ENCODE measurements around the gene PLPP3. TPM values are rescaled to one million over a fixed set of nuclear protein-coding genes. Genes with fewer than 3 reads are reported as not detected.

Gene PLPP3
- total RNA-seq, 1 donor from 2014 or later = 4.6 TPM

DNA sequence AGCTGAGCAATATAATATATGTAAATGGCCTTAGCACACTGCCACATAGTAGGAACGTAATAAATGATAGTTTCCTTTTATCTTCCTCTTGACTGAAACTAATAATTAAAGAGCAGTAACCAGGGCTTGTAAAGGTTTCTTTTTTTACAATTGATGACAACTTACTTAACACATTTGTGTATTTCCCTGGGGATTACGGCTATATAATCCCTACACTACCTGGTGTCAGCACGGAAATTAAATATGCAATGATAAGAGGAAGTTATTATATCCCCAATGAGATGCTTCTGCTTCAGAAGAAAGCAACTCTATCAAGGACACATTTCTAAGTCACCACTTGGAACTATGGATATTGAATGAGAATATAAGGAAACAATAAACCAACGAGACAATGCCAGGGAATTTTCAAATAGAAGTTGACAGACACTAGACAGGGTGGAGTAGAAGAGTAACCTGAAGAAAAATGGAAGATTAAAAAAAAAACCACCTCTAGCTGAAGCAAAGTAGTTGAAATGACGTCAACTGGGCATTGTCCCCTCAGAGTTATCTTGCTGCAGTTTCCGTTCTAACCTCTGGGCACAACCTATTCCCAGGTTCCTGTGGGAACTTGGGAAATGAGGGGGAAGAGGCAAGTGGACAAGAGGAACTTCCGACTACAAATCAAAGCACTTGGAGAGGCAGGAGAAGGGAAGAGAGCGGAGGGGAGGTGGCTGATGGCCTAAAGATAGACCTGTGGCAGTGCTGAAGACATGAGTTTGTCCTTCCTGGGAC, 66.5 kb downstream of the PLPP3 start:
- intact Hi-C loops (cut with micrococcal nuclease) = no loop called here
- Mint-ChIP-seq H3K9me3 (no peaks in the 10 kb centered on the region), H3K4me1 (peaks cover 19% of the 10 kb centered on the region), H3K4me3 (no peak overlapping the region), H3K36me3 (ENCODE audit: low read depth) (peaks cover 8% of the 10 kb centered on the region), H3K27me3 (no peaks in the 10 kb centered on the region), H3K27ac (no peak overlapping the region)
- TF ChIP-seq, protein P1, sequence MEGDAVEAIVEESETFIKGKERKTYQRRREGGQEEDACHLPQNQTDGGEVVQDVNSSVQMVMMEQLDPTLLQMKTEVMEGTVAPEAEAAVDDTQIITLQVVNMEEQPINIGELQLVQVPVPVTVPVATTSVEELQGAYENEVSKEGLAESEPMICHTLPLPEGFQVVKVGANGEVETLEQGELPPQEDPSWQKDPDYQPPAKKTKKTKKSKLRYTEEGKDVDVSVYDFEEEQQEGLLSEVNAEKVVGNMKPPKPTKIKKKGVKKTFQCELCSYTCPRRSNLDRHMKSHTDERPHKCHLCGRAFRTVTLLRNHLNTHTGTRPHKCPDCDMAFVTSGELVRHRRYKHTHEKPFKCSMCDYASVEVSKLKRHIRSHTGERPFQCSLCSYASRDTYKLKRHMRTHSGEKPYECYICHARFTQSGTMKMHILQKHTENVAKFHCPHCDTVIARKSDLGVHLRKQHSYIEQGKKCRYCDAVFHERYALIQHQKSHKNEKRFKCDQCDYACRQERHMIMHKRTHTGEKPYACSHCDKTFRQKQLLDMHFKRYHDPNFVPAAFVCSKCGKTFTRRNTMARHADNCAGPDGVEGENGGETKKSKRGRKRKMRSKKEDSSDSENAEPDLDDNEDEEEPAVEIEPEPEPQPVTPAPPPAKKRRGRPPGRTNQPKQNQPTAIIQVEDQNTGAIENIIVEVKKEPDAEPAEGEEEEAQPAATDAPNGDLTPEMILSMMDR (IDR thresholded peaks at IDR 0.05) = no peak
- CTCF ChIA-PET = no interaction called here
- DNase-seq (no peak), ATAC-seq (ENCODE audit: low read depth) (no peak)
- POLR2A ChIA-PET = no interaction called here

DNA sequence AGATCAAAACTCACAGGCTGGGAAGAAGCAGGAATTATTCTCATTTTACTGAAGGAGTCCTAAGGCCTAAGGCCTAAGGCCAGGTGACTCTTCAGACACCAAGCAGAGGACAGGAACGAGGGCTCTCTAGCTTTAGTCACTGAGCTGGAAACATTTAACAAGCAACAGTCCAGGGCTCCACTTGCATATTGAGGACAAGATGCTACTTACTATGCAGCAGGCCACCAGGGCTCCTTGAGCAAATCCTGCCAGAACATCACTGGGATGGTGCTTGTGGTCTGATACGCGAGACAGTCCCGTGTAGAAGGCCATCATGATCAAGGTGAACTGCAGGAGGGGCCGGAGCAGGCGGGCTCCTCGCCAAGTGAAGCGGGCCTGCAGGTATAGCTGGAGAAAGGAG, 67.6 kb downstream of the PLPP3 start:
- H3K4me3 Mint-ChIP-seq = no peak overlapping the region
- H3K36me3 Mint-ChIP-seq (ENCODE audit: low read depth) = peaks cover 8% of the 10 kb centered on the region
- POLR2A ChIA-PET = no interaction called here
- H3K27ac Mint-ChIP-seq = no peak overlapping the region
- DNase-seq (no peak), ATAC-seq (ENCODE audit: low read depth) (no peak)
- intact Hi-C loops (cut with micrococcal nuclease) = no loop called here
- TF ChIP-seq, protein P1 (IDR thresholded peaks at IDR 0.05) = no peak
- no peaks in the 10 kb centered on the region for H3K27me3 Mint-ChIP-seq
- peaks cover 14% of the 10 kb centered on the region for H3K4me1 Mint-ChIP-seq
- CTCF ChIA-PET = no interaction called here
- H3K9me3 Mint-ChIP-seq = no peaks in the 10 kb centered on the region

DNA sequence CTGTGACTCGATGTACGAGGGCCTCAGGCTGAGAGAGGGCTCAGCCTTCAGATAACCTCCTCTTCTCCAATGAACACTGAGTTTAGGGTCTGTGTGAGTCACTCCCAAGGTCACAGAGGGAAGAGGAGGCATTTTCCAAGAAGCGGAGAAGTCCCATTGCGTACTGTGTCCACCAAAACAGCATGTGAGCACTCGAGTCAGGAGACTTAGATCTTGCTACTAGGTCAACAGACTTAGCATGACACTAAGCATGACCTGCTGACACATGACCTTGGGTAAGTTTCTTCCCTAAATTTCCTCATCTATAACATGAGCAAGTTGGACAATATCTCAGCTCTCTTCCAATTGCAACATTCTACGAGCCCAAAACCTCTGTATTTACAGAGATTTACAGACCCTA, 68.0 kb downstream of the PLPP3 start:
- intact Hi-C loops (cut with micrococcal nuclease) = no loop called here
- DNase-seq (no peak), ATAC-seq (ENCODE audit: low read depth) (no peak)
- Mint-ChIP-seq H3K4me1 (peaks cover 14% of the 10 kb centered on the region), H3K9me3 (no peaks in the 10 kb centered on the region), H3K27me3 (no peaks in the 10 kb centered on the region), H3K4me3 (no peak overlapping the region), H3K27ac (no peak overlapping the region), H3K36me3 (ENCODE audit: low read depth) (peaks cover 8% of the 10 kb centered on the region)
- POLR2A ChIA-PET = no interaction called here
- TF ChIP-seq, protein P1 (IDR thresholded peaks at IDR 0.05) = no peak
- CTCF ChIA-PET = no interaction called here

DNA sequence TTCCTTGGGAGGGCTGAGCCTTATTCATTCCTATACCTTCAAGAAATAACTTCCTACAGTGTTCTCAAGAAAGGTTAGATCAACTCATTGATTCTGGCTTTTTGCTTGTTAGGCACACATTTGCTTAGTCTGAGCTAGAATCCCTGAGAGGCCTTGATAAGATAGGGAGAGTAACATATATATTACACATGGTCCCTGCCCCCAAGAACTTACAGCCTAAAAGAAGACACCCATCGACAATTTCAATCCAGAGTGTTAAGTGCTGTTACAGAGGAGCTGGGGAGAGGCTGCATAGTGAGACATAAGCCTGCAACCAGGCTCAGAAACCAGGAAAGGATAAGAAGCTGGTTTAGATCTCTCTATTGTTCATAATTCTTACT, 68.7 kb downstream of the PLPP3 start:
- Mint-ChIP-seq H3K4me1 (peaks cover 16% of the 10 kb centered on the region), H3K9me3 (no peaks in the 10 kb centered on the region), H3K36me3 (ENCODE audit: low read depth) (peaks cover 9% of the 10 kb centered on the region), H3K4me3 (no peak overlapping the region), H3K27me3 (no peaks in the 10 kb centered on the region), H3K27ac (no peak overlapping the region)
- DNase-seq (no peak), ATAC-seq (ENCODE audit: low read depth) (no peak)
- POLR2A ChIA-PET = no interaction called here
- intact Hi-C loops (cut with micrococcal nuclease) = no loop called here
- TF ChIP-seq, protein P1 (IDR thresholded peaks at IDR 0.05) = no peak
- CTCF ChIA-PET = no interaction called here

DNA sequence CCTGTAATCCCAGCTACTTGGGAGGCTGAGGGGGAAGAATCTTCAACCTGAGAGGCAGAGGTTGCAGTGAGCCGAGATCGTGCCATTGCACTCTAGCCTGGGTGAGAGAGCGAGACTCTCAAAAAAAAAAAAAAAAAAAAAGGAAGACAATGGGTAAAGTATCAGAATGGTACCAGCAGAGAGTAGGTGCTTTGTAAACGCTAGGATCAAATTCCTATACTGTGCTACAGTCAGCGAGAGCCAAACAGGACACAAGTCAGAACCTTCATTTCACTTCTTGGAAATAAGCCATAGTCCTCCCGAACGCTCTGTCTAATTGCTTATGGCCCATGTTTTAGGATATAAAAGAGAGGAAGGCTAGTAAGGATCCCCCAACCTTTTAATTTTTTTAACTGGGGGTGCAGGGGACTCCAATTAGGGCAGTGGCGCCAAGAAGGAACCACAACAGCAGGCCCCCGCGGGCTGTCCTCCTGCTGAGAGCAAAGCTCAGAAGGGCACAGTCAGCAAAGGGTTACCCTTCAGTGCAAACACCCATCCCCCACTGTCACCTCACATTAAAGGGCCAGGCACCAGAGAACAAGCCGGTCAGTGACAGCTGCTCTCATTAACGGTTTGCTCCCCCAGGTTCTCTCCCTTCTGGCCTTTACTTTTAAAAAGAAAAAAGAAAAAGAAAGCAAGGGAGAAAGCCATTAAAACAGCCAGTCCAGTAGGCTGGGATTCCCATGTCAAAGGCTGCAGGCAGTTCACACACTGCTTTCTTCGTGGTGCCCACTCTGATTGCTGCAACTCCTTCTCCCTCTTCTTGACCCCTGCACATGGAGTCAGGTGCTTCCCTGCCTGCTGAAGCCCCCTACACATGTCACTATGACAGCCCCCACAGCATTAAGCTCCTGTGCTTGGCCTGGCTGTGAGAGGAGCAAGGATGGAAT, 69.4 kb downstream of the PLPP3 start:
- H3K9me3 Mint-ChIP-seq = no peaks in the 10 kb centered on the region
- intact Hi-C loops (cut with micrococcal nuclease) = no loop called here
- ATAC-seq (ENCODE audit: low read depth) = no peak
- H3K36me3 Mint-ChIP-seq (ENCODE audit: low read depth) = peaks cover 9% of the 10 kb centered on the region
- H3K4me1 Mint-ChIP-seq = peaks cover 11% of the 10 kb centered on the region
- DNase-seq = no peak
- H3K27ac Mint-ChIP-seq = no peak overlapping the region
- TF ChIP-seq, protein P1 (IDR thresholded peaks at IDR 0.05) = no peak
- ChIA-PET CTCF (no interaction called here), POLR2A (no interaction called here)
- H3K4me3 Mint-ChIP-seq = no peak overlapping the region
- H3K27me3 Mint-ChIP-seq = no peaks in the 10 kb centered on the region

Data from activated B cell treated with CpG ODN at 0.5 μM for 24 hours (primary cell).